Mesothelial cell of epicardium (in vitro differentiated cells): ENCODE data around the gene CCDC183. TPM values are rescaled to one million over a fixed set of nuclear protein-coding genes. Genes with fewer than 3 reads are reported as not detected.

Experiments used
- DNase-seq, 2 experiments: peaks; one replicate each; pipeline ENCODE4 v3.0.0; 2021; ENCODE audit warnings: low spot score in 2 of 2; ENCODE audit not compliant: unreplicated experiment in 2 of 2
- H3K27ac Mint-ChIP-seq: 2 replicates; pipeline ENCODE4 v1.8.0; 2021; ENCODE audit warnings: mixed read lengths
- H3K27me3 Mint-ChIP-seq: 2 replicates; pipeline ENCODE4 v1.8.0; 2021; ENCODE audit warnings: low read depth, mixed read lengths
- H3K36me3 Mint-ChIP-seq: 2 replicates; pipeline ENCODE4 v1.8.0; 2021; ENCODE audit warnings: mixed read lengths
- H3K4me1 Mint-ChIP-seq: 2 replicates; pipeline ENCODE4 v1.8.0; 2021; ENCODE audit warnings: mixed read lengths
- H3K4me3 Mint-ChIP-seq: 2 replicates; pipeline ENCODE4 v1.8.0; 2021; ENCODE audit warnings: mild to moderate bottlenecking, moderate library complexity, mixed read lengths
- H3K9me3 Mint-ChIP-seq: 2 replicates; pipeline ENCODE4 v1.8.0; 2021; ENCODE audit warnings: mixed read lengths
- total RNA-seq: library from RNA; stranded (reverse); gene quantifications from 3 replicates; pipeline ENCODE4 v1.2.1, GENCODE V29; 2021
- TF ChIP-seq, protein P1 (sequence below): fragments of 200-600 bp; sonication (generic); IDR thresholded peaks from one replicate; pipeline ENCODE4 v1.5.0; 2021; ENCODE audit warnings: antibody characterized with exemption; ENCODE audit not compliant: unreplicated experiment

Gene CCDC183
- total RNA-seq, 1 donor from 2014 or later = 25.1 TPM

GRCh38 chr9:136823136-136824046 is 27.3 kb downstream of the CCDC183 start:
- H3K27me3 Mint-ChIP-seq = no peaks in the 10 kb centered on the region
- peaks cover 7% of the 10 kb centered on the region for H3K36me3 Mint-ChIP-seq
- H3K27ac Mint-ChIP-seq = no peak overlapping the region
- peak overlapping the region; percentile 31 for H3K4me3 Mint-ChIP-seq
- H3K9me3 Mint-ChIP-seq = no peaks in the 10 kb centered on the region
- TF ChIP-seq, protein P1, sequence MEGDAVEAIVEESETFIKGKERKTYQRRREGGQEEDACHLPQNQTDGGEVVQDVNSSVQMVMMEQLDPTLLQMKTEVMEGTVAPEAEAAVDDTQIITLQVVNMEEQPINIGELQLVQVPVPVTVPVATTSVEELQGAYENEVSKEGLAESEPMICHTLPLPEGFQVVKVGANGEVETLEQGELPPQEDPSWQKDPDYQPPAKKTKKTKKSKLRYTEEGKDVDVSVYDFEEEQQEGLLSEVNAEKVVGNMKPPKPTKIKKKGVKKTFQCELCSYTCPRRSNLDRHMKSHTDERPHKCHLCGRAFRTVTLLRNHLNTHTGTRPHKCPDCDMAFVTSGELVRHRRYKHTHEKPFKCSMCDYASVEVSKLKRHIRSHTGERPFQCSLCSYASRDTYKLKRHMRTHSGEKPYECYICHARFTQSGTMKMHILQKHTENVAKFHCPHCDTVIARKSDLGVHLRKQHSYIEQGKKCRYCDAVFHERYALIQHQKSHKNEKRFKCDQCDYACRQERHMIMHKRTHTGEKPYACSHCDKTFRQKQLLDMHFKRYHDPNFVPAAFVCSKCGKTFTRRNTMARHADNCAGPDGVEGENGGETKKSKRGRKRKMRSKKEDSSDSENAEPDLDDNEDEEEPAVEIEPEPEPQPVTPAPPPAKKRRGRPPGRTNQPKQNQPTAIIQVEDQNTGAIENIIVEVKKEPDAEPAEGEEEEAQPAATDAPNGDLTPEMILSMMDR = no peak
- no peak for DNase-seq
- H3K4me1 Mint-ChIP-seq = peaks cover 8% of the 10 kb centered on the region

- Mint-ChIP-seq H3K36me3 (peaks cover 11% of the 10 kb centered on the region), H3K9me3 (no peaks in the 10 kb centered on the region), H3K27ac (no peak overlapping the region), H3K4me1 (peaks cover 8% of the 10 kb centered on the region), H3K27me3 (no peaks in the 10 kb centered on the region), H3K4me3 (no peak overlapping the region)
- TF ChIP-seq, protein P1 = no peak
- DNase-seq = no peak
Measured at GRCh38 chr9:136824496-136825225, 28.5 kb downstream of the CCDC183 start.

GRCh38 chr9:136825295-136826187 is 29.4 kb downstream of the CCDC183 start:
- H3K36me3 Mint-ChIP-seq = peaks cover 11% of the 10 kb centered on the region
- H3K4me3 Mint-ChIP-seq = no peak overlapping the region
- TF ChIP-seq, protein P1 = no peak
- no peak for DNase-seq
- no peaks in the 10 kb centered on the region for H3K9me3 Mint-ChIP-seq
- H3K4me1 Mint-ChIP-seq = peaks cover 8% of the 10 kb centered on the region
- no peak overlapping the region for H3K27ac Mint-ChIP-seq
- no peaks in the 10 kb centered on the region for H3K27me3 Mint-ChIP-seq

DNA sequence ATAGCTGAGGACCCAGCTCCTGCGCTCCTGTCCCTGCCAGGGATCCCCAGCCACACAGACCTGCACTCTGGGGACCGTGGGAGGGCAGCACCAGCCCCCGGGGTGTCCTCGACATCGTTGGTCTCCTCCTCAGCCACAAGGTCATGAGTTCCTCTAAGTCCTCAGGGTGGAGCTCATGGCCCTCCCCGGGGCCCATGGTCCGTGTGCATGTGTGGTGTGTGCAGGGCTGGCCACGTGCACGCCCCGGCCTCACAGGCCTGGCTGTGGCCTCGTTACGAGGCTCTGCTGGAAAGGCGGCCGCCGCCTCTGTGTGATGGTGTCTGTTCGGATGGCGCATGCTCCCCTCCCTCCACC is 30.0 kb downstream of the CCDC183 start:
- no peaks in the 10 kb centered on the region for H3K27me3 Mint-ChIP-seq
- H3K4me3 Mint-ChIP-seq = no peak overlapping the region
- TF ChIP-seq, protein P1 = no peak
- H3K27ac Mint-ChIP-seq = no peak overlapping the region
- DNase-seq = no peak
- peaks cover 2% of the 10 kb centered on the region for H3K4me1 Mint-ChIP-seq
- peaks cover 11% of the 10 kb centered on the region for H3K36me3 Mint-ChIP-seq
- H3K9me3 Mint-ChIP-seq = no peaks in the 10 kb centered on the region

GRCh38 chr9:136826703-136827582 is 30.8 kb downstream of the CCDC183 start:
- DNase-seq = no peak
- no peak overlapping the region for H3K4me3 Mint-ChIP-seq
- TF ChIP-seq, protein P1 = no peak
- no peak overlapping the region for H3K27ac Mint-ChIP-seq
- no peaks in the 10 kb centered on the region for H3K9me3 Mint-ChIP-seq
- H3K27me3 Mint-ChIP-seq = no peaks in the 10 kb centered on the region
- H3K4me1 Mint-ChIP-seq = no peaks in the 10 kb centered on the region
- peaks cover 15% of the 10 kb centered on the region for H3K36me3 Mint-ChIP-seq
